Chondrocyte (in vitro differentiated cells): ENCODE results near the gene AGBL2. TPM values are rescaled to one million over a fixed set of nuclear protein-coding genes. Genes with fewer than 3 reads are reported as not detected.
A peak's percentile ranks its signal among the peaks of the same experiment; 100 is the strongest.
"Not testable (repeated sequence)": the region's sequence is repeated elsewhere in the genome, so short reads cannot be mapped to it uniquely, and the experiment has no call there.

ENCODE experiments used
- DNase-seq: peaks from one replicate; pipeline ENCODE4 v3.0.0; 2021; ENCODE audit warnings: mixed read lengths, low spot score
- H3K27ac Mint-ChIP-seq: one replicate; pipeline ENCODE4 v1.8.0; 2021; ENCODE audit warnings: mild to moderate bottlenecking, moderate library complexity, mixed read lengths; ENCODE audit not compliant: unreplicated experiment
- H3K27me3 Mint-ChIP-seq: 2 replicates; pipeline ENCODE4 v1.8.0; 2021; ENCODE audit warnings: low read depth, mixed read lengths
- H3K36me3 Mint-ChIP-seq: 2 replicates; pipeline ENCODE4 v1.8.0; 2021; ENCODE audit warnings: low read depth, mixed read lengths
- H3K4me1 Mint-ChIP-seq: 2 replicates; pipeline ENCODE4 v1.8.0; 2021; ENCODE audit warnings: low read depth, mild to moderate bottlenecking, mixed read lengths
- H3K4me3 Mint-ChIP-seq: one replicate; pipeline ENCODE4 v1.8.0; 2021; ENCODE audit warnings: mild to moderate bottlenecking, moderate library complexity, mixed read lengths; ENCODE audit not compliant: unreplicated experiment
- H3K9me3 Mint-ChIP-seq: 2 replicates; pipeline ENCODE4 v1.8.0; 2021; ENCODE audit warnings: low read depth, mixed read lengths
- CTCF ChIP-seq: fragments of 200-600 bp; sonication (generic); IDR thresholded peaks from 2 replicates; pipeline ENCODE4 v1.5.0; 2021; ENCODE audit warnings: antibody characterized with exemption, mild to moderate bottlenecking, moderate library complexity
- total RNA-seq: library from RNA; stranded (reverse); gene quantifications from 3 replicates; pipeline ENCODE4 v1.2.1, GENCODE V29; 2021

AGBL2 gene
- total RNA-seq, 1 donor from 2014 or later: 0.40 TPM

GRCh38 chr11:47669856-47670255, 45.3 kb downstream of the AGBL2 start:
- TF ChIP-seq CTCF: no peak
- Mint-ChIP-seq H3K27ac (no peak overlapping the region), H3K4me3 (no peak overlapping the region), H3K4me1 (peaks cover 3% of the 10 kb centered on the region), H3K36me3 (no peaks in the 10 kb centered on the region), H3K27me3 (no peaks in the 10 kb centered on the region), H3K9me3 (no peaks in the 10 kb centered on the region)
- DNase-seq: peak; percentile 28

GRCh38 chr11:47668665-47669064, 46.5 kb downstream of the AGBL2 start:
- no peaks in the 10 kb centered on the region for H3K27me3 Mint-ChIP-seq
- no peak overlapping the region for H3K27ac Mint-ChIP-seq
- TF ChIP-seq CTCF: no peak
- no peak overlapping the region for H3K4me3 Mint-ChIP-seq
- H3K4me1 Mint-ChIP-seq: peaks cover 3% of the 10 kb centered on the region
- no peaks in the 10 kb centered on the region for H3K36me3 Mint-ChIP-seq
- no peaks in the 10 kb centered on the region for H3K9me3 Mint-ChIP-seq
- DNase-seq: no peak

- Mint-ChIP-seq H3K4me1 (peaks cover 6% of the 10 kb centered on the region), H3K27me3 (no peaks in the 10 kb centered on the region), H3K27ac (no peak overlapping the region), H3K4me3 (no peak overlapping the region), H3K36me3 (no peaks in the 10 kb centered on the region), H3K9me3 (no peaks in the 10 kb centered on the region)
- no peak for DNase-seq
- TF ChIP-seq CTCF: no peak
These were observed 47.6 kb downstream of the AGBL2 start for GRCh38 chr11:47667555-47667954.

GRCh38 chr11:47667135-47667534, 48.0 kb downstream of the AGBL2 start:
- H3K27me3 Mint-ChIP-seq: no peaks in the 10 kb centered on the region
- peak; percentile 22 for DNase-seq
- H3K36me3 Mint-ChIP-seq: no peaks in the 10 kb centered on the region
- TF ChIP-seq CTCF: no peak
- H3K27ac Mint-ChIP-seq: no peak overlapping the region
- H3K9me3 Mint-ChIP-seq: no peaks in the 10 kb centered on the region
- peaks cover 6% of the 10 kb centered on the region for H3K4me1 Mint-ChIP-seq
- no peak overlapping the region for H3K4me3 Mint-ChIP-seq

GRCh38 chr11:47664936-47665335, 50.2 kb downstream of the AGBL2 start:
- not testable (repeated sequence) for H3K4me3 Mint-ChIP-seq, H3K27me3 Mint-ChIP-seq, H3K36me3 Mint-ChIP-seq, H3K4me1 Mint-ChIP-seq, H3K27ac Mint-ChIP-seq, H3K9me3 Mint-ChIP-seq
- DNase-seq: peak; percentile 9

GRCh38 chr11:47661245-47661644, 53.9 kb downstream of the AGBL2 start:
- no peak overlapping the region for H3K27ac Mint-ChIP-seq
- no peaks in the 10 kb centered on the region for H3K9me3 Mint-ChIP-seq
- no peaks in the 10 kb centered on the region for H3K27me3 Mint-ChIP-seq
- no peak overlapping the region for H3K4me3 Mint-ChIP-seq
- no peak for TF ChIP-seq CTCF
- no peaks in the 10 kb centered on the region for H3K36me3 Mint-ChIP-seq
- peaks cover 4% of the 10 kb centered on the region for H3K4me1 Mint-ChIP-seq
- no peak for DNase-seq
